Stomach (tissue), 4 donors: ENCODE data around the gene CERK.

Experiments
- EP300 ChIP-seq: sonication (generic); formaldehyde crosslinking; IDR thresholded peaks from one replicate; pipeline ENCODE4 v1.6.1; 2017; ENCODE audit warnings: antibody characterized with exemption
- POLR2A ChIP-seq, 4 donors: fragments of 450-650 bp; IDR thresholded peaks; one replicate each; pipeline ENCODE4 v1.6.1; 2016; ENCODE audit warnings: antibody characterized with exemption in 4 of 4, control low read depth in 2 of 4, mild to moderate bottlenecking in 1 of 4, moderate library complexity in 1 of 4
- POLR2AphosphoS5 ChIP-seq, 3 donors: sonication (generic); formaldehyde crosslinking; IDR thresholded peaks; one replicate each; pipeline ENCODE4 v1.6.1; 2016; ENCODE audit warnings: antibody characterized with exemption in 3 of 3
- TF ChIP-seq, protein P1 (sequence below), 7 experiments: fragments of 450-650 bp in 4 of 7; fragments of 200-600 bp in 3 of 7; sonication (generic) in 3 of 7; IDR thresholded peaks; one replicate each; pipeline ENCODE4 v1.5.1; 2016 to 2019; ENCODE audit warnings: antibody characterized with exemption in 7 of 7, control low read depth in 2 of 7, mild to moderate bottlenecking in 1 of 7

DNA sequence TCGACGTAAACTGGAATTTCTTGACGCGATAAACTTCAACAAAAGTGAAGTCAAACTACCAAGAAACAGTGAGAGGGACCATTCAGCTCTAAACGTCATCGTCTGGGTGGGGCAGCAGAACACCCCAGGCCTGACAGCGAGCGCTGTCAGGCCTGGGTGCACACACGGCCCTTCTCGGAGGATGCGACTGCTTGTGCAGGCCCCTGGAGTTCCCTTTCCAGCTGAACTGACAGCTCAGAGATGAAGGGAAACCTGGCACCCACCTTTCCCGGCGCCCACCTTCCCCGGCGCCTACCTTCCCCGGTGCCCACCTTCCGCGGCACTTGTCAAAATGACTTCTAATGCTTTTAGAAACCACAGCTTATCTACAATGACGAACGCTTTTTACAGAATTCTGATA is 47.9 kb downstream of the CERK start:
- TF ChIP-seq, protein P1, sequence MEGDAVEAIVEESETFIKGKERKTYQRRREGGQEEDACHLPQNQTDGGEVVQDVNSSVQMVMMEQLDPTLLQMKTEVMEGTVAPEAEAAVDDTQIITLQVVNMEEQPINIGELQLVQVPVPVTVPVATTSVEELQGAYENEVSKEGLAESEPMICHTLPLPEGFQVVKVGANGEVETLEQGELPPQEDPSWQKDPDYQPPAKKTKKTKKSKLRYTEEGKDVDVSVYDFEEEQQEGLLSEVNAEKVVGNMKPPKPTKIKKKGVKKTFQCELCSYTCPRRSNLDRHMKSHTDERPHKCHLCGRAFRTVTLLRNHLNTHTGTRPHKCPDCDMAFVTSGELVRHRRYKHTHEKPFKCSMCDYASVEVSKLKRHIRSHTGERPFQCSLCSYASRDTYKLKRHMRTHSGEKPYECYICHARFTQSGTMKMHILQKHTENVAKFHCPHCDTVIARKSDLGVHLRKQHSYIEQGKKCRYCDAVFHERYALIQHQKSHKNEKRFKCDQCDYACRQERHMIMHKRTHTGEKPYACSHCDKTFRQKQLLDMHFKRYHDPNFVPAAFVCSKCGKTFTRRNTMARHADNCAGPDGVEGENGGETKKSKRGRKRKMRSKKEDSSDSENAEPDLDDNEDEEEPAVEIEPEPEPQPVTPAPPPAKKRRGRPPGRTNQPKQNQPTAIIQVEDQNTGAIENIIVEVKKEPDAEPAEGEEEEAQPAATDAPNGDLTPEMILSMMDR (IDR thresholded peaks at IDR 0.05) = no peak
- TF ChIP-seq POLR2A (IDR thresholded peaks at IDR 0.05) (no peak), POLR2AphosphoS5 (IDR thresholded peaks at IDR 0.05) (no peak), EP300 (no peak)
